Tibial artery (tissue), 4 donors: ENCODE measurements around the gene CDPF1.

ENCODE experiments used
- DNase-seq, 2 donors: peaks; one replicate each; pipeline ENCODE4 v3.0.0-alpha.2; 2019
- H3K27ac ChIP-seq, 2 donors: fragments of 200-600 bp; sonication (generic) in 1 of 2; 1 replicate in 1 of 2; 2 replicates in 1 of 2; pipeline ENCODE4 v1.5.1; 2018 to 2019; ENCODE audit warnings: mild to moderate bottlenecking in 1 of 2
- H3K27me3 ChIP-seq, 2 donors: fragments of 200-600 bp; sonication (generic) in 1 of 2; one replicate each; pipeline versions ENCODE4 v1.5.1 to v1.6.0; 2016 to 2019
- H3K36me3 ChIP-seq, 3 donors: fragments of 200-600 bp; sonication (generic) in 2 of 3; one replicate each; pipeline ENCODE4 v1.5.1; 2016 to 2019; ENCODE audit warnings: mild to moderate bottlenecking in 2 of 3
- H3K4me1 ChIP-seq, 4 donors: fragments of 200-600 bp; sonication (generic) in 2 of 4; 1 replicate in 3 of 4; 2 replicates in 1 of 4; pipeline ENCODE4 v1.5.1; 2016 to 2019
- H3K4me3 ChIP-seq, 2 donors: fragments of 200-600 bp; sonication (generic) in 1 of 2; 1 replicate in 1 of 2; 2 replicates in 1 of 2; pipeline ENCODE4 v1.5.1; 2018 to 2019; ENCODE audit warnings: mild to moderate bottlenecking in 2 of 2
- H3K9me3 ChIP-seq, 3 donors: fragments of 200-600 bp; sonication (generic) in 1 of 3; one replicate each; pipeline ENCODE4 v1.5.1; 2016 to 2019
- CTCF ChIP-seq, 2 experiments: fragments of 200-600 bp in 1 of 2; fragments of 450-650 bp in 1 of 2; IDR thresholded peaks; one replicate each; pipeline ENCODE4 v1.5.1; 2017 to 2019; ENCODE audit warnings: antibody characterized with exemption in 2 of 2, mild to moderate bottlenecking in 1 of 2, moderate library complexity in 1 of 2
- intact Hi-C: fragments of 100-400 bp; cut with DNase I; formaldehyde crosslinking; loops from one replicate; pipeline ENCODE4 v1.15.0; 2023; ENCODE audit warnings: low total_unique reads

The CDPF1 gene

DNA sequence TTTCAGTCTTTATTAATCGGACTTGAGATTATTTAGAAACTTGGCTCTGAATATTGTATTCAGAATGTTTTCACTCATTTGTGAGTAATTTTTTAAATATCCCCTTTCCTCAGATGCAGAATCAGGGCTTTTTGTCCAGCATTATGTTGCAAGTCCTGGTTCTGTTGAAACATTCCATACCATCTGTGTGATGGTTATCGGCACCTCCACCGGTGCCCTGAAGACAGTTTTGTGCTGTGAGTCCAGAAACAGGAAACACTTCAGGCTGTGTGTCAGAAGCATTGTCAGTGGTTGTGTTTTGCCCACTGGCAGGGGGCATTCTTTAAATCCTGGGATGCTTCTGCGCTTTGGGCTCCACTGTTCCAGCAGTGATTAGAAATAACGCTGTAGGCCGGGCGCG lies 20.4 kb downstream of the CDPF1 start:
- intact Hi-C loops, result no loop called here
- Histone ChIP-seq H3K27me3 (no peaks in the 10 kb centered on the region), H3K27ac (no peak overlapping the region), H3K36me3 (peaks cover 6 to 22% (median 8%) of the 10 kb centered on the region in 3 donors), H3K4me3 (no peak overlapping the region), H3K9me3 (no peaks in the 10 kb centered on the region), H3K4me1 (peaks cover 0 to 15% (median 6%) of the 10 kb centered on the region in 4 donors)
- peak in 1 of 2 donors; percentile 24 for DNase-seq
- no peak for TF ChIP-seq CTCF (IDR thresholded peaks at IDR 0.05)

GRCh38 chr22:46226577-46226976 lies 23.5 kb downstream of the CDPF1 start:
- no peaks in the 10 kb centered on the region for H3K4me1 ChIP-seq
- no peaks in the 10 kb centered on the region for H3K27me3 ChIP-seq
- no peaks in the 10 kb centered on the region for H3K9me3 ChIP-seq
- intact Hi-C loops, result no loop called here
- peaks cover 2 to 46% (median 18%) of the 10 kb centered on the region in 3 donors for H3K36me3 ChIP-seq
- DNase-seq, result no peak
- no peak for TF ChIP-seq CTCF (IDR thresholded peaks at IDR 0.05)
- no peak overlapping the region for H3K27ac ChIP-seq
- no peak overlapping the region for H3K4me3 ChIP-seq

GRCh38 chr22:46225631-46226030 lies 24.5 kb downstream of the CDPF1 start:
- Histone ChIP-seq H3K4me3 (no peak overlapping the region), H3K27ac (no peak overlapping the region), H3K4me1 (no peaks in the 10 kb centered on the region), H3K36me3 (peaks cover 11 to 55% (median 26%) of the 10 kb centered on the region in 3 donors), H3K9me3 (no peaks in the 10 kb centered on the region), H3K27me3 (no peaks in the 10 kb centered on the region)
- DNase-seq, result no peak
- TF ChIP-seq CTCF (IDR thresholded peaks at IDR 0.05), result no peak
- intact Hi-C loops, result no loop called here

- no peaks in the 10 kb centered on the region for H3K4me1 ChIP-seq
- H3K27ac ChIP-seq, result no peak overlapping the region
- no peak for TF ChIP-seq CTCF (IDR thresholded peaks at IDR 0.05)
- peaks cover 19 to 62% (median 33%) of the 10 kb centered on the region in 3 donors for H3K36me3 ChIP-seq
- intact Hi-C loops, result no loop called here
- H3K9me3 ChIP-seq, result no peaks in the 10 kb centered on the region
- DNase-seq, result no peak
- H3K4me3 ChIP-seq, result no peak overlapping the region
- H3K27me3 ChIP-seq, result no peaks in the 10 kb centered on the region
Observed at GRCh38 chr22:46224898-46225290, 25.2 kb downstream of the CDPF1 start.

- Histone ChIP-seq H3K9me3 (no peaks in the 10 kb centered on the region), H3K27me3 (no peaks in the 10 kb centered on the region), H3K36me3 (peaks cover 25 to 68% (median 39%) of the 10 kb centered on the region in 3 donors), H3K4me3 (no peak overlapping the region), H3K27ac (no peak overlapping the region), H3K4me1 (no peaks in the 10 kb centered on the region)
- DNase-seq, result no peak
- no peak for TF ChIP-seq CTCF (IDR thresholded peaks at IDR 0.05)
- intact Hi-C loops, result no loop called here
Observed at GRCh38 chr22:46224044-46224897, 25.8 kb downstream of the CDPF1 start.
